Activated CD8-positive, alpha-beta memory T cell treated with anti-CD3 and anti-CD28 coated beads for 48 hours (primary cell): Measurements from ENCODE around the gene RPF1.
"Not testable (repeated sequence)": the region's sequence is repeated elsewhere in the genome, so short reads cannot be mapped to it uniquely, and the experiment has no call there.

Experiments
- DNase-seq, 3 experiments: peaks; one replicate each; pipeline ENCODE4 v3.0.0-alpha.2; 2020; ENCODE audit warnings: low read depth in 2 of 3, low spot score in 2 of 3

RPF1 gene

GRCh38 chr1:84492726-84493125 lies 13.7 kb downstream of the RPF1 start:
- DNase-seq: no peak

DNA sequence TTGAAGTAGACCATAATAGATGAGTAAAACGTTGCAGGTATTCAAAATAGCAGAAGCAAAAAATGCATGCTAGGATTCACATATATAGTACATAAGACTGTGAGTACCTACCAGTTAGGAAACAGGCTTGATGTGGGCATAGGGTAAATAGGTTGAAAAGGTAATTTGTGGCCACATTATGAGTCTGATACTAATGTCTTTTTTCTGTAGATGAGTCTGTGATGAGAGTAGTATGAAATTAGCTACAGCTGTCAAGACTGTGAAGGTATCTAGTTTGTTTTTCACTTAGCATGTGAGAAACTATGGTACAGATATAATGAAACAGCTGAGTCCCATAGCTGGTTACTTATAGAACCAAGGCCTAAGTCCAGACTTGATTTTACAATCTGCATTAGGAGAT lies 14.7 kb downstream of the RPF1 start:
- no peak for DNase-seq

DNA sequence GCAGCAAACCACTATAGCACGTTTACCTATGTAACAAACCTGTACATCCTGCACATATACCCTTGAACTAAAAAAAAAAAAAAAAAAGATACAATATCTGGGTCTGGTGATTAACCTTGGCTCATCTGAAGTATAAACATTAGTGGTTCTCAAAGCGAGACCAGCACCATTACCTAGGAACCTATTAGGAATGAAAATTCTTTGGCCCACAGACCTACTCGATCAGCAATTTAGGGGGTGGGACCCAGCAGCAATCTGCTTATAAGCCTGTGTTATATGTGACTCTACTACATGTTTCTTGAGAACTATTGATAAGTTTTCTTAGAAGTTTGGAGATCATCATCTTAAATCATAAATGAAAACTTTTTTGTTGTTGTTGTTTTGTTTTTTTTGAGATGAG lies 17.4 kb downstream of the RPF1 start:
- DNase-seq: no peak

- DNase-seq: no peak
Measured at GRCh38 chr1:84497631-84498275, 18.7 kb downstream of the RPF1 start.

DNA sequence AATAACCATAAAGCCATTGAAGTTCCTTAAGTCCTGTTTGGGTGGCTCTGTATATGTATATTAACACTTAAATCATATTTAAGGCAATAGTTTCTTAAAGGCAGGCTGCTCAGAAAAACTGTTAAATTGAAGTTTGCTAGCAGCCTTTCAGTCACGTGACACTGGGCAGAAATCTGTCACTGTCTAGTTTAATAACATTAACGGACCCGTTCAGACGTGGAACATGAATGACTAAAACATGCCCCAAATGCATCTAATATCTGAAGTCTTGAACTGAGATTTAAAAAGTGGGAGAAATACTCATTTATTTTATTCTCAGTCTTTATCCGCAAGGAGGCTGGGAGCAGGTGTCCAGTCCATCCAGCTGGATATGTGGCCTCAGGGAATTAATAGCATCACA lies 23.9 kb downstream of the RPF1 start:
- no peak for DNase-seq

- DNase-seq: no peak
Measured at GRCh38 chr1:84504580-84505492, 25.8 kb downstream of the RPF1 start.

- no peak for DNase-seq
Measured at GRCh38 chr1:84505493-84506001, 26.5 kb downstream of the RPF1 start.

DNA sequence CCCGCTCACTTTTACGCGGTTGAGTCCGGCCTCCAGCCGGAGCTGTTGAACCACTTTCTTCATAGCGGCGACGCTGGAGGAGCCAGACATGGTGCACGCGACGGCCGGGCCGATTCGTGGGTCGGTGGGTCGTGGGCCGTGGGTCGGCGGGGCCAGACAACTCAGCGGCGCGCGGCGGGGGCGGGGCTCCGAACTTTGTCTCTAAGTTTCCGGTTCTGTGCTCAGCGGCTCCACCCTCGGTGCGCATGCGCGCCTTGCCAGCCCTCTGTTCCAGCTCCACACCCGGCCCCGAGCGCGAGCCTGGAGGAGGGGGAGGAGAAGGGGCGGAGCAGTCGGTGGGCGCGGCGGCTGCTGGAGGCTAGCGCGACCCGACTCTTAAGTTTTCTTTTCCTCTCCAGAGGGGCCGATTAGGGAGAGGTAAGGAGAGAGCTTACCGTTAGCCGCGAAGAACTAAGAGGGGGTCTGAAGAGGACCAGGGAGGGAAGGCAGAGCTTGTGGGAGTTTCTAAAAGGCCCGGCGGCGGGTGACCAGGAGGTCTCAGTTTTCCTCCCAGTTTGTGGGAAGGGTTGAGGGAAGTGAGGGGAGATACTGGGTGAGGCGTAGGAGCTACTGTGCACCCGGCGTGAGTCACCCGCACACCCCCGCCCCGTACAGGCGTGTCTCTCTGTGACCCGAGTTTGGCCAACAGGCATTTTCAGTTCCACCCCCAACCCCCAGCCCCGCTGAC lies 27.1 kb downstream of the RPF1 start, which contains the start of the genes GNG5 and SPATA1:
Gene GNG5, minus strand, starts transcription at position 580 of the 727 bp plus-strand sequence. Its CDS starts 490 bp downstream, at position 90.
Gene SPATA1, plus strand, starts transcription at position 385 of the 727 bp plus-strand sequence. CDS start 9,974 bp downstream, outside the sequence.
- DNase-seq: peak; percentile 94 to 96 (median 96)

DNA sequence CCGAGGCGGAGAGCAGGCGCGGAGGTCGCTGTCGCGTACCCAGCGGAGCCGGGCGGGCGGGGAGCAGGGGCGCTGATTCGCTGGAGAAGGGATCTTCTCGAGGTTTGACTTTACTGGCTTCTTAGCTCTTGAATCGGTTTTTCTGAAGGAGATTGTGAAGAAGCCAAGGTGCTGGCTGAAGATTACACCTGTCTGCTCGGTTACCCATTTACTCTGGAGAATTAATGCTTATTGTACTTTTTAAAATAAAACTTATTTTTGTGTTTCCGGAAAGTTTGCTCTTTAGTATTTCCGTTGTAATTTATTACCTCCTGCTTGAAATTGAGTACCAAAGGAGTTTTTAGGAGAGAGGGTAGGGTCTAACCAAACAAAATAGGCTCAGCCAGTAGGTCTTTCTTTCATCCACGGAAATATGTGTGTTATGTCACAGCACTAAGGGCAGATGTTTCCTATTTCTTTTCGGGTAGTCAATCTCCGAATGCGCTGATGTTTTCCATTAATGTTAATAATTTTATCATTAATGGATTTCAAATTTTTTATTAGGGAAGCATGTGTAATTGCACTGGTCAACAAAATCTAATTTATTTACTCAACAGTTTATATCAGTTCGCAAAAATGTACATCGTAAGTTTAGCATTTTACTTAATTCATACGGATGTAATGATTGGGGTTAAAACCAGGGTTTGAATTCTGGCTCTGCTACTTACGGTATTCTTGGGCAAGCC lies 27.8 kb downstream of the RPF1 start:
- no peak for DNase-seq

GRCh38 chr1:84507887-84508286 lies 28.8 kb downstream of the RPF1 start:
- DNase-seq: not testable (repeated sequence)

DNA sequence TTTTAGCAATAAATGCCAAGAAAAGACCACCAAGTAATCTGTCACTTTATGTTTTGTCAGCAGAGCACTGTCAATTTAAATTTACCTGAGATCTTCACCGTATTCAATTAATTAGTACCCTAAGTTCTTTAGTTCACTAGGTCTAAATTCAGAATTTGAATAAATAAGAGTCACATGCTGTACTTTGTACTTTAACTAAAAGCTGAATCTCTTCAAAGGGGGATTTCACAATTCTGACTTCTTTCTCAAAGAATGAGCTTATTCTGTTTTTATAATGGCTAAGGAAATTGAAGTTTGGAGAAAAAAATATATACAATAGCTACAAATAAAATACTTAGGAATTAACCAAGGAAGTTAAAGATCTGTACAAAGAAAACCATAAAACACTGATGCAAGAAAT lies 29.4 kb downstream of the RPF1 start:
- DNase-seq: no peak

DNA sequence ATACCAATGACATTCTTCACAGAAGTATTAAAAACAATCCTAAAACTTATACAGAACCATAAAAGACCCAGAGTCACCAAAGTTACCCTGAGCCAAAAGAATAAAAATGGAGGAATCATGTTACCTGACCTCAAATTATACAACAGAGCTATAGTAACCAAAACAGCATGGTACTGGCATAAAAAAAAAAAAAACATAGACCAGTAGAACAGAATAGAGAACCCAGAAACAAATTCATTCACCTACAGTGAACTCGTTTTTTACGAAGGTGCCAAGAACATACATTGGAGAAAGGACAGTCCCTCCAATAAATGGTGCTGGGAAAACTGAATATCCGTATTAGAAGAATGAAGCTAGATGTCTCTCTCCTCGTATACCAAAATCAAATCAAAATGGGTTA lies 30.0 kb downstream of the RPF1 start:
- DNase-seq: no peak

GRCh38 chr1:84510165-84510564 lies 31.1 kb downstream of the RPF1 start:
- no peak for DNase-seq

- DNase-seq: no peak
Measured at GRCh38 chr1:84510668-84511067, 31.6 kb downstream of the RPF1 start.

GRCh38 chr1:84524590-84524989 lies 45.5 kb downstream of the RPF1 start:
- no peak for DNase-seq

GRCh38 chr1:84525779-84526178 lies 46.7 kb downstream of the RPF1 start:
- no peak for DNase-seq

DNA sequence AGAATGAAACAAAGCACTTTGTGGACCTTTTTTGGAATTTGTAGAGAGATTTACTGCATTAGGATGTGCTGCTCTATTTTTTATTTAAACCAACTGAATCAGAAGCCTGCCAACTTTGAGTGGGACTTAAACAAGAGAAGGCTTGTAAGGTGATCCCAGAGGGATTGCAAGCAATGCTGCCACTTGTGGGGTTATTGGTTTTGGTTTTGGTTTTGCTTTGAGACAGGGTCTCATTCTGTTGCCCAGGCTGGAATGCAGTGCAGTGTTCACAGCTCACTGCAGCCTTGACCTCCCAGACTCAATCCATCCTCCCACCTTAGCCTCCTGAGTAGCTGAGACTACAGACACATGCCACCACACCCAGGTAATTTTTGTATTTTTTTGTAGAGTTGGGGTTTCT lies 59.5 kb downstream of the RPF1 start:
- no peak for DNase-seq

GRCh38 chr1:84539972-84540371 lies 60.9 kb downstream of the RPF1 start:
- DNase-seq: no peak

DNA sequence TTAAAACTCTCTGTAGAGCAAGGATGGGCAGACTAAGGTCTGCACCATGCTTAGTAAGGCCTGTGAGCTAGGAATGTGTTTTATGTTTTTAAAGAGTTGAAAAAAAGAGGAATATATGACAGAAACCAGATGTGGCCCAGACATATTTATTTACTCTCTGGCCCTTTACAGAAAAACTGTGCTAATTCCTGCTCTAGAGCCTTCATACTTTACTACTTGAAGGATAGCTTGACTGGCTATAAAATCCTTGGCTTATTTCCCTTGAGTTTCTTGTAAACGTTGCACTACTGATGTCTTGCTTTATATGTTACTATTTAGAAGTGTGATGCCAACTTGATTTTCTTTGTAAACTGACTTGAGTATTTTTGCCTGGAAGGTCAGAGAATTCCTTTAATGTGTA lies 61.7 kb downstream of the RPF1 start:
- no peak for DNase-seq

DNA sequence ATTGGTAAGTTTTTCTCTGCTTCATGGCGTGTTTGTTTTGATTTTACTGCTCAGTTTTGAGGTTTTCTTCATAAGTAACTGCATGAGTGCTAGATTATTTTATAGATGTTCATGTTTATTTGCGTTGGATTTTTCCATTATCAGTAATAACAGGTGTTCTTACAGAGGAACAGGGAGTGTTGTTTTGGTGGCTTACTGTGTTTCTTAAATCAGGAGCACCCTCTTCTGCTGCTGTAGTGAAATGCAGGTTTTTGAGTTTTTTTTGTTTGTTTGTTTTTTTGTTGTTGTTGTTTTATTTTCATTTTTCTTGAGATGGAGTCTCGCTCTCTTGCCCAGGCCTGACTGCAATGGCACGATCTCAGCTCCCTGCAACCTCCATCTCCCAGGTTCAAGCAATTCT lies 62.6 kb downstream of the RPF1 start:
- no peak for DNase-seq
